GM06990 (cell line): Measurements from ENCODE around the gene HIBCH.

Experiments
- DNase-seq: peaks from one replicate; pipeline ENCODE4 v3.0.0-alpha.2; 2011; ENCODE audit not compliant: insufficient read length; ENCODE audit errors: extremely low read depth
- H3K27me3 ChIP-seq: replicated peaks from 2 replicates; pipeline ENCODE4 v1.6.0; 2011; ENCODE audit warnings: low read length; ENCODE audit not compliant: control insufficient read depth, insufficient read depth
- H3K36me3 ChIP-seq: 2 replicates; pipeline ENCODE4 v1.5.1; 2011; ENCODE audit warnings: low read length; ENCODE audit not compliant: control insufficient read depth, insufficient read depth
- H3K4me3 ChIP-seq: replicated peaks from 2 replicates; pipeline ENCODE4 v1.5.1; 2011; ENCODE audit warnings: low read depth, mild to moderate bottlenecking, control low read depth, low read length
- CTCF ChIP-seq: IDR thresholded peaks from 2 replicates; pipeline ENCODE4 v1.5.1; 2011; ENCODE audit warnings: low read length, control low read depth, mild to moderate bottlenecking, inconsistent platforms; ENCODE audit not compliant: insufficient read depth, poor library complexity, severe bottlenecking

HIBCH gene

GRCh38 chr2:190319555-190320498, at the start of gene HIBCH:
Gene HIBCH (minus strand): TSS chr2:190319826. CDS start chr2:190319750, 76 bp downstream.
- Histone ChIP-seq H3K36me3 (no peaks in the 10 kb centered on the region), H3K4me3 (peak within 1 kb of the TSS; percentile 83), H3K27me3 (no peaks in the 10 kb centered on the region)
- DNase-seq, result peak; percentile 95
- peak; percentile 54 for TF ChIP-seq CTCF

GRCh38 chr2:190367091-190367490, 47.5 kb upstream of the HIBCH start:
- H3K4me3 ChIP-seq, result no peak overlapping the region
- TF ChIP-seq CTCF, result no peak
- DNase-seq, result no peak
- H3K36me3 ChIP-seq, result peaks cover 1% of the 10 kb centered on the region; the same call in 1 of the 2 replicates
- H3K27me3 ChIP-seq, result no peaks in the 10 kb centered on the region

GRCh38 chr2:190366248-190366753, 46.7 kb upstream of the HIBCH start:
- DNase-seq, result no peak
- Histone ChIP-seq H3K36me3 (peaks cover 1% of the 10 kb centered on the region; the same call in 1 of the 2 replicates), H3K4me3 (no peak overlapping the region), H3K27me3 (no peaks in the 10 kb centered on the region)
- TF ChIP-seq CTCF, result no peak

GRCh38 chr2:190365499-190366204, 46.0 kb upstream of the HIBCH start:
- Histone ChIP-seq H3K4me3 (no peak overlapping the region), H3K36me3 (no peaks in the 10 kb centered on the region; the same call in 1 of the 2 replicates), H3K27me3 (no peaks in the 10 kb centered on the region)
- TF ChIP-seq CTCF, result no peak
- DNase-seq, result no peak

- H3K27me3 ChIP-seq, result no peaks in the 10 kb centered on the region
Measured at GRCh38 chr2:190362894-190363293, 43.3 kb upstream of the HIBCH start.

More at GRCh38 chr2:190362894-190363293, 43.3 kb upstream of the HIBCH start:
- no peak for TF ChIP-seq CTCF
- DNase-seq, result no peak
- no peak overlapping the region for H3K4me3 ChIP-seq
- no peaks in the 10 kb centered on the region for H3K36me3 ChIP-seq
